SU-DHL-6 (cell line): ENCODE measurements around the gene ST14.
"Not testable (repeated sequence)": the region's sequence is repeated elsewhere in the genome, so short reads cannot be mapped to it uniquely, and the experiment has no call there.

Source experiments
- H2AFZ ChIP-seq: fragments of 200-600 bp; sonication (generic); 2 replicates; pipeline ENCODE4 v1.6.1; 2014; ENCODE audit warnings: low read depth, mild to moderate bottlenecking, moderate library complexity, mixed read lengths, antibody characterized with exemption, low read length; ENCODE audit not compliant: severe bottlenecking
- H3F3A ChIP-seq: fragments of 200-600 bp; shearing (Covaris generic); 2 replicates; pipeline ENCODE4 v1.6.0; 2016; ENCODE audit warnings: antibody characterized with exemption, mild to moderate bottlenecking; ENCODE audit not compliant: insufficient read depth
- H3K27ac ChIP-seq: fragments of 200-600 bp; sonication (generic); 2 replicates; pipeline ENCODE4 v1.5.1; 2016; ENCODE audit warnings: low read depth, mild to moderate bottlenecking, low read length, moderate library complexity, mixed read lengths
- H3K27me3 ChIP-seq: fragments of 200-600 bp; sonication (generic), shearing (Covaris generic); 2 replicates; pipeline ENCODE4 v1.6.0; 2014; ENCODE audit warnings: mild to moderate bottlenecking, low read length
- H3K36me3 ChIP-seq: fragments of 200-600 bp; sonication (generic); 2 replicates; pipeline ENCODE4 v1.6.1; 2014; ENCODE audit warnings: mild to moderate bottlenecking, low read length, mixed read lengths
- H3K4me2 ChIP-seq: fragments of 300-600, 200-600 bp; shearing (Covaris generic), sonication (generic); 2 replicates; pipeline ENCODE4 v1.6.0; 2014; ENCODE audit warnings: low read length, low read depth, mild to moderate bottlenecking; ENCODE audit not compliant: poor library complexity, severe bottlenecking
- H3K4me3 ChIP-seq: fragments of 200-600 bp; sonication (generic); 2 replicates; pipeline ENCODE4 v1.5.1; 2014; ENCODE audit warnings: antibody characterized with exemption, low read length, mild to moderate bottlenecking, mixed read lengths; ENCODE audit not compliant: insufficient read depth, poor library complexity, severe bottlenecking
- H3K79me2 ChIP-seq: fragments of 200-600 bp; sonication (generic); 2 replicates; pipeline ENCODE4 v1.6.1; 2014; ENCODE audit warnings: mild to moderate bottlenecking, low read length, moderate library complexity; ENCODE audit not compliant: insufficient read depth
- H3K9ac ChIP-seq: fragments of 200-600 bp; sonication (generic); 2 replicates; pipeline ENCODE4 v1.7.0; 2014; ENCODE audit warnings: mild to moderate bottlenecking, low read length
- H3K9me2 ChIP-seq: fragments of 200-600 bp; sonication (generic); replicated peaks from 2 replicates; pipeline ENCODE4 v1.6.1; 2014; ENCODE audit warnings: low read length; ENCODE audit not compliant: insufficient read depth
- H3K9me3 ChIP-seq: fragments of 200-600 bp; sonication (generic); 2 replicates; pipeline ENCODE4 v1.6.1; 2014; ENCODE audit warnings: low read length, mixed read lengths; ENCODE audit not compliant: insufficient read depth
- H4K20me1 ChIP-seq: fragments of 200-600 bp; sonication (generic); 2 replicates; pipeline ENCODE4 v1.6.1; 2014; ENCODE audit warnings: low read depth, mild to moderate bottlenecking, antibody characterized with exemption, low read length, moderate library complexity, mixed read lengths
- EZH2phosphoT487 ChIP-seq: fragments of 200-600 bp; sonication (generic), shearing (Covaris generic); conservative IDR thresholded peaks from 2 replicates; pipeline ENCODE4 v1.6.1; 2018; ENCODE audit warnings: mild to moderate bottlenecking, antibody characterized with exemption, low read length, moderate library complexity, mixed read lengths
- TF ChIP-seq, protein P1 (sequence below): fragments of 200-600 bp; sonication (generic); IDR thresholded peaks from one replicate; pipeline ENCODE4 v1.5.1; 2017; ENCODE audit warnings: antibody characterized with exemption, mild to moderate bottlenecking, low read length, moderate library complexity; ENCODE audit not compliant: insufficient read depth, poor library complexity, severe bottlenecking

The ST14 gene

DNA sequence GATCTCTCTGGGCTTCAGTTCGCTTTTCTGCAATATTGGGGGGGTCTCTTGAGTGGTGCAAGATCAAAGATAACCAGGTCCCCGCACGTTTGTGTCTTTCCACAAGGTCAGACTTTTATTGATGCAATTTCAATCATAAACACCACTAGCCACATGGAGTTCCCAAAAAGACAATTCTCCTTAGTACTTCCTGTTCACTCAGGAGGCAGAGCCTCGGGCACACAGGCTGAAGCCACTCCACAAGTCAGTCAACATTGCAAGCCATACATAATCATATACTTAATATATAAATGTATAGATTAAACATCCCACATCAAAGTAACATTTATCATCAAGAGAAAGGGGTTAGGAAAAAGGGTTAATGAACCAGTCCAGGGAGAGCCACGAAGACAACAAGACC is 12.0 kb downstream of the ST14 start:
- H3K36me3 ChIP-seq, result 0 out of 2 replicates have a peak, but pooled peaks cover 2% of the 10 kb centered on the region
- no peaks in the 10 kb centered on the region for H4K20me1 ChIP-seq
- H3K9ac ChIP-seq, result peak overlapping the region; percentile 38
- TF ChIP-seq, protein P1, sequence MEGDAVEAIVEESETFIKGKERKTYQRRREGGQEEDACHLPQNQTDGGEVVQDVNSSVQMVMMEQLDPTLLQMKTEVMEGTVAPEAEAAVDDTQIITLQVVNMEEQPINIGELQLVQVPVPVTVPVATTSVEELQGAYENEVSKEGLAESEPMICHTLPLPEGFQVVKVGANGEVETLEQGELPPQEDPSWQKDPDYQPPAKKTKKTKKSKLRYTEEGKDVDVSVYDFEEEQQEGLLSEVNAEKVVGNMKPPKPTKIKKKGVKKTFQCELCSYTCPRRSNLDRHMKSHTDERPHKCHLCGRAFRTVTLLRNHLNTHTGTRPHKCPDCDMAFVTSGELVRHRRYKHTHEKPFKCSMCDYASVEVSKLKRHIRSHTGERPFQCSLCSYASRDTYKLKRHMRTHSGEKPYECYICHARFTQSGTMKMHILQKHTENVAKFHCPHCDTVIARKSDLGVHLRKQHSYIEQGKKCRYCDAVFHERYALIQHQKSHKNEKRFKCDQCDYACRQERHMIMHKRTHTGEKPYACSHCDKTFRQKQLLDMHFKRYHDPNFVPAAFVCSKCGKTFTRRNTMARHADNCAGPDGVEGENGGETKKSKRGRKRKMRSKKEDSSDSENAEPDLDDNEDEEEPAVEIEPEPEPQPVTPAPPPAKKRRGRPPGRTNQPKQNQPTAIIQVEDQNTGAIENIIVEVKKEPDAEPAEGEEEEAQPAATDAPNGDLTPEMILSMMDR, result no peak
- TF ChIP-seq EZH2phosphoT487, result no peak
- H3K4me2 ChIP-seq, result peak overlapping the region; percentile 80
- no peaks in the 10 kb centered on the region for H3K9me2 ChIP-seq
- H3K9me3 ChIP-seq, result no peaks in the 10 kb centered on the region
- peak overlapping the region; percentile 30 for H3K4me3 ChIP-seq
- peaks cover 33% of the 10 kb centered on the region; the same call in 1 of the 2 replicates for H3F3A ChIP-seq
- peak overlapping the region; percentile 89 for H3K27ac ChIP-seq
- H2AFZ ChIP-seq, result no peak overlapping the region
- H3K27me3 ChIP-seq, result no peaks in the 10 kb centered on the region
- peaks cover 93% of the 10 kb centered on the region for H3K79me2 ChIP-seq

DNA sequence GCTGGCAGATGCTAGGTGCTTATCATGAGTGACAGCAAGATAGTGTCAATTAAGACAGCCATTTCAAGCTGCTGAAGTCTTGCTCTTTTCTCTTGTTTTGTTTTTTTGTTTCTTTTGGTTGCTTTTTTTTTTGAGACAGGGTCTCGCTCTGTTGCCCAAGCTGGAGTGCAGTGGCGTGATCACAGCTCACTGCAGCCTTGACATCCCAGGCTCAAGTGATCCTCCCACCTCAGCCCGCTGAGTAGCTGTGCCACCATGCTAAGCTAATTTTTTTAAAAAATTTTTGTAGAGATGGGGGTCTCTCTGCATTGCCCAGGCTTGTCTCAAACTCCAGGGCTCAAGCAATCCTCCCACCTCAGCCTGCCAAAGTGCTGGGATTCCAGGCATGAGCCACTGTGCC is 12.4 kb downstream of the ST14 start:
- H3K4me3 ChIP-seq, H3K36me3 ChIP-seq, H3K9me2 ChIP-seq, H3K9me3 ChIP-seq, H2AFZ ChIP-seq, H3K27me3 ChIP-seq, H4K20me1 ChIP-seq: not testable (repeated sequence)
- Histone ChIP-seq H3K9ac (peak overlapping the region; percentile 38; the same call in 1 of the 2 replicates), H3K27ac (peak overlapping the region; percentile 89), H3K79me2 (peaks cover 94% of the 10 kb centered on the region), H3K4me2 (peak overlapping the region; percentile 80), H3F3A (peaks cover 30% of the 10 kb centered on the region; the same call in 1 of the 2 replicates)

DNA sequence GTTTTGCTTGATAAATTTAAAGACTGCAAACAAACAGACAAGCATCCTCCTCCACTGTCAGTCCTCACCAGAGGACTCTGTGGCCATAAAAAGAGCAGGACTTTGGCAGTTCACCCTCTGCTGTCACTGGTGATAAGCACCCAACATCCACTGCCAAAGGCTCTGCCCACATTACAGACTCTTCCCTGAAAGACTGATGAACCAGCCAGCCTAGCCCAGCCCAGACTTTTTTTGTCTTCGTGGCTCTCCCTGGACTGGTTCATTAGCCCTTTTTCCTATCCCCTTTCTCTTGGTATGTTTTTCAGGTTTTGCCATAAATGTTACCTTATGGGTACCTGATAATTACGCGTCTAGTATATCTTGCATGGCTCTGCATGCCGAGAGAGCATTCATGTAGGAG is 15.1 kb downstream of the ST14 start:
- Histone ChIP-seq H3K79me2 (peaks cover 93% of the 10 kb centered on the region), H3K27ac (no peak overlapping the region; the same call in 1 of the 2 replicates)
- no peak for TF ChIP-seq EZH2phosphoT487
- TF ChIP-seq, protein P1, result no peak

DNA sequence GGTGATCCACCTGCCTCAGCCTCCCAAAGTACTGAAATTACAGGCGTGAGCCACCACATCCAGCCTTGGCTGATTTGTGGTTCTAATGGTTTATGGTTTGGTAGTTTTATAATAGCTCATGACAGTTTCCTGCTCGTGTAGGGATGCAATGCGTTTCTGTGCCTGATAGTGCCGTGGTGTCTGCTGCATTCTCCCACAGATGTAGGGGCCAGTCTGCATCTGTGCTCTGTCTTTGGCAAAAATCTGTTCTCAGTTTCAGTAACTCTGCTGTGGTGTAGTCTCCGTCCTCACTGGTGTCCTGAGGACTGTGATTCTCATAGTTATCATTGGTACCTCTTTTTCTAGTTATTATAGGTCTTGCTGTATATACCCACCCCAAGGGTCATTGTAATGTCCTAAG is 16.3 kb downstream of the ST14 start:
- 0 out of 2 replicates have a peak, but pooled peaks cover 2% of the 10 kb centered on the region for H3K36me3 ChIP-seq
- no peak overlapping the region for H2AFZ ChIP-seq
- H3K27me3 ChIP-seq, result no peaks in the 10 kb centered on the region
- TF ChIP-seq, protein P1, result no peak
- TF ChIP-seq EZH2phosphoT487, result no peak
- H3K4me3 ChIP-seq, result no peak overlapping the region
- H4K20me1 ChIP-seq, result no peaks in the 10 kb centered on the region
- H3K4me2 ChIP-seq, result peak overlapping the region; percentile 35
- peak overlapping the region; percentile 100 for H3K27ac ChIP-seq
- peaks cover 82% of the 10 kb centered on the region for H3K79me2 ChIP-seq
- H3K9ac ChIP-seq, result no peak overlapping the region
- no peaks in the 10 kb centered on the region for H3K9me3 ChIP-seq
- peaks cover 53% of the 10 kb centered on the region for H3F3A ChIP-seq
- H3K9me2 ChIP-seq, result no peaks in the 10 kb centered on the region

More for the DNA sequence above, 15.1 kb downstream of the ST14 start:
- H3K9me3 ChIP-seq, result no peaks in the 10 kb centered on the region
- 0 out of 2 replicates have a peak, but pooled peaks cover 2% of the 10 kb centered on the region for H3K36me3 ChIP-seq
- peaks cover 45% of the 10 kb centered on the region for H3F3A ChIP-seq
- H2AFZ ChIP-seq, result no peak overlapping the region
- H3K4me2 ChIP-seq, result no peak overlapping the region
- H3K27me3 ChIP-seq, result no peaks in the 10 kb centered on the region
- no peaks in the 10 kb centered on the region for H4K20me1 ChIP-seq
- no peak overlapping the region for H3K9ac ChIP-seq
- no peak overlapping the region for H3K4me3 ChIP-seq
- no peaks in the 10 kb centered on the region for H3K9me2 ChIP-seq
